GM21737 (cell line): ENCODE measurements around the gene UBE2B.
"Not testable (repeated sequence)": the region's sequence is repeated elsewhere in the genome, so short reads cannot be mapped to it uniquely, and the experiment has no call there.

ENCODE experiments used
- ATAC-seq: cut with Tn5 transposase; IDR thresholded peaks from one replicate; pipeline ENCODE4 v1.9.1; 2021; ENCODE audit warnings: mild to moderate bottlenecking, moderate library complexity; ENCODE audit not compliant: unreplicated experiment

Gene UBE2B

DNA sequence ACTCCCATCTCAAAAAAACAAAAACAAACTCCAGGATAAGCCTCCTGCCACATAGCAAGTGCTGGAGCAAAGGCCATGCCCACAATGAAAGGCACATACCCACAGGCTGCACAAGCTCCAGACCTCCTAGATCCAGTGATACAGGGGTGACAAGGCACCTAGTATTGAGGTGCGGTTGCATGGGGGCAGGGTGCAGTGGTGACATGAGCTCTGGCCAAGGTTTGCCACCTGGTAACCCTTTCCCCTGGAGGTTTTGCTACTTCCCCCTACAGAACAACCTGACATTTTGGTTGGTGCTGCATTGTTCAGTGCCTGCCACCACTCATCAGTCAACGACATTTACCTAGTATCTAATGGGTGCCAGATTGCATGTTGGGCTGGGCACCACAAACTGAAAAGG lies 25.8 kb downstream of the UBE2B start:
- ATAC-seq, result no peak

DNA sequence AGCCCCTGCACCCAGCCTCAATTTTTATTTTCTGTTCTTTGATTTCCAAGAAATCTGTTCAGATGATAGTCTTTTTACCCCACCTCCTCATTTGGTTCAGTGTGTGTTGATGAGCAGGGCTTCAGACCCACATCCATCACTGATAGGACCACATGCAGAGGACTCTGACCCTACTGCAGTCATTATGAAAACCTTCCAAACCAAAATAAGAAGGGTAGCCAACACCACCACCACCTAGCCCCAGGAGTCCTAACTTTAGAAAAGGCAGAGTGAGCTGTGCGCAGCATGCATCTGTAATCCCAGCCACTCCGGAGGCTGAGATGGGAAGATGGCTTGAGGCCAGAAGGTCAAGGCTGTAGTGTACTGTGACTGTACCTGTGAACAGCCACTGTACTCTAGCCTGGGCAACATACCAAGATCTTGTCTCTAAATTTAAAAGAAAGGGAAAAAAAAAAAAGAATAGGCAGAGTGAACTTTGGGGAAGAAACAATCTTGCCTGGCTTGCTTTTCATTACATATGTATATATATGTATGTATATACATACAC lies 27.3 kb downstream of the UBE2B start:
- no peak for ATAC-seq

- ATAC-seq, result no peak
Observed at GRCh38 chr5:134403951-134404350, 32.6 kb downstream of the UBE2B start.

DNA sequence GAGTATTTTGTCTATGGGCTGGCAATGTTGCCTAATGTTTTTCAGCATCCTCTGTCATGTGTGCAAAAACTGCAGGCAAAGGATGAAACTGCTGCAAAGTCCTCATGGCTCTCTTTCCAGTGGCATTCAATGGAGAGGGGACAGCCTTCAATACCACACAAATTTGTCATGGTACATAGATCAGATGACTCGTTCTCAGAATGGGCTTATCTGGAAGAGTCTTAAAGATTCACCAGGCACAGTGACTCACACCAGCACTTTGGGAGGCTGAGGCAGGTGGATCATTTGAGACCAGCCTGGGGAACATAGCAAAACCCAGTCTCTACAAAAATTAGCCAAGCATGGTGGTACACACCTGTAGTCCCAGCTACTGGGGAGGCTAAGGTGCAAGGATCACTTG lies 35.0 kb downstream of the UBE2B start:
- no peak for ATAC-seq

GRCh38 chr5:134409321-134409720 lies 38.0 kb downstream of the UBE2B start:
- ATAC-seq, result no peak

- no peak for ATAC-seq
Observed at GRCh38 chr5:134410822-134411221, 39.5 kb downstream of the UBE2B start.

- no peak for ATAC-seq
Observed at GRCh38 chr5:134411228-134411545, 39.8 kb downstream of the UBE2B start.

GRCh38 chr5:134411546-134412266 lies 40.3 kb downstream of the UBE2B start, which contains the start of gene CDKN2AIPNL:
CDKN2AIPNL (minus strand) TSS chr5:134411881; CDS start chr5:134411854, 27 bp downstream.
- ATAC-seq, result peak; percentile 98

DNA sequence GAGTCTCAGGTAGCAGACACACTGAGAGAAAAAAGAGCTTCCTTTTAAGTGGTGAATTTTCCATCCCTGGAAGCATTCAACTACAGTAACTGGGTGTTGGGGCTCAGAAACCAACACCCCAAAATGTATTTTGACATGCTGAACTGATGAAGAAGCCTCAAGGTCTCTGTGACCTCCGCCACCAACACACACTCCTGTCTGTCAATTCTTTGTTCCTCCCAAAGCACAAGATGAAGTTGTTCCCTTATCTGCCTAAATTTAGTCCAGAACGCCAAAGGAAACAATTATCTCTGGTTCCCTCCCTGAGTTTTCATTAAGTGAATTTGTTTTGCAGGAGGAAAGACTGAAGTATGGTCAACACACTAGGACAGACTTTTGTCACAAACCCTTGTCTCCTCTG lies 41.7 kb downstream of the UBE2B start:
- no peak for ATAC-seq

- no peak for ATAC-seq
Observed at GRCh38 chr5:134417707-134418106, 46.3 kb downstream of the UBE2B start.

- ATAC-seq, result no peak
Observed at GRCh38 chr5:134418958-134419357, 47.6 kb downstream of the UBE2B start.

DNA sequence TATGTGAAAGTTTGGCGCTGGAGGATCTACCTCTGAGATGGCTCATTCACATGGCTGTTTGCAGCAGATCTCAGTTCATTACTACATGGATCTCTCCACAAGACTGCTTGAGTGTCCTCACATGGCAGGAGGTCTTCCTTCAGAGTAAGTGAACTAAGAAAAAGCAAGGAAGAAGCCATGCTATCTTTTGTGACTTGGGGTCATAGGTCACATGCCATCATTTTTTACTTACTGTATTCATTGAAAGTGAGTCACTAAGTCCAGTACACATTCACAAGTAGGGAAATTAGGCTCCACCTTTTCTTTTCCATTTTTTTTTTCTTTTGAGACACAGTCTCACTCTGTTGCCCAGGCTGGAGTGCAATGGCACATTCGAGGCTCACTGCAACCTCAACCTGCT lies 49.0 kb downstream of the UBE2B start:
- ATAC-seq, result no peak

- not testable (repeated sequence) for ATAC-seq
Observed at GRCh38 chr5:134421038-134421437, 49.7 kb downstream of the UBE2B start.

DNA sequence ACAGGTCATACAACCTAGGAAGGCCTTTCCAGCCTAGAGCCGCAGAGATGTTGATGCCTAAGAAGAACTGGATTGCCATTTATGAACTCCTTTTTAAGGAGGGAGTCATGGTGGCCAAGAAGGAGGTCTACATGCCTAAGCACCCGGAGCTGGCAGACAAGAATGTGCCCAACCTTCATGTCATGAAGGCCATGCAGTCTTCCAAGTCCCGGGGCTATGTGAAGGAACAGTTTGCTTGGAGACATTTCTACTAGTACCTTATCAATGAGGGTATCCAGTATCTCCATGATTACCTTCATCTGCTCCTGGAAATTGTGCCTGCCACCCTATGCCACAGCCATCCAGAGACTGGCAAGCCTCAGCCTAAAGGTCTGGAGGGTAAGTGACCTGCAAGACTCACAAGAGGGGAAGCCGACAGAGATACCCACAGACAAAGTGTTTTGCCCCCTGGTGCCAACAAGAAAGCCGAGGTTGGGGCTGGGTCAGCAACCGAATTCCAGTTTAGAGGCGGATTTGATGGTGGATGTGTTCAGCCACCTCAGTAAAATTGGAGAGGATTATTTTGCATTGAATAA lies 51.5 kb downstream of the UBE2B start:
- ATAC-seq, result no peak

DNA sequence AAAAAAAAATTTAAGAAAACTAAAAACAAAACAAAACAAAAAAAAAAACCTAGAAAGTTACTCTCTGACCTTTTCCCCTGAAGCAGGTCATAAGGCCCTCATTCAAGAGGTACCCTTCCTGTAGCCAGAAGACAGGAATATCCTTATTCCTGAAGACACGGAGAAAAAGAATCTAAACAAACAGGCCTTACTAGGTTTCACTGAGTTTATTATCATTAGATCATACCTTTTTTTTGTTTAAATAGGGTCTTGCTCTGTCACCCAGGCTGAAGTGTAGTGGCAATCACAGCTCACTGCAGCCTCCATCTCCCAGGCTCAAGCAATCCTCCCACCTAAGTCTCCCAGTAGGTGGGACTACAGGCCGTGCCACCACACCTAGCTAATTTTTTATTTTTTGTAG lies 52.0 kb downstream of the UBE2B start:
- ATAC-seq, result no peak

- ATAC-seq, result no peak
Observed at GRCh38 chr5:134426361-134426760, 55.0 kb downstream of the UBE2B start.

- no peak for ATAC-seq
Observed at GRCh38 chr5:134427540-134428041, 56.2 kb downstream of the UBE2B start.

- no peak for ATAC-seq
Observed at GRCh38 chr5:134430001-134430569, 58.7 kb downstream of the UBE2B start.

GRCh38 chr5:134432174-134432573 lies 60.8 kb downstream of the UBE2B start:
- no peak for ATAC-seq

- ATAC-seq, result no peak
Observed at GRCh38 chr5:134432677-134433359, 61.4 kb downstream of the UBE2B start.

- no peak for ATAC-seq
Observed at GRCh38 chr5:134435560-134435959, 64.2 kb downstream of the UBE2B start.
